ENCODE measurements around the gene SSBP3.

SSBP3 gene

GRCh38 chr1:54207287-54207686, 198.9 kb downstream of the SSBP3 start:
- Histone ChIP-seq H3K27me3 (ENCODE audit: control insufficient read depth in 2 of 2, insufficient read depth in 2 of 2, low read length in 2 of 2) (no peaks in the 10 kb centered on the region), H3K27ac (ENCODE audit: low read depth in 2 of 2, low read length in 2 of 2) (no peak overlapping the region), H3K9ac (ENCODE audit: low read depth in 1 of 2, low read length in 2 of 2) (no peak overlapping the region), H3K4me1 (ENCODE audit: control insufficient read depth in 2 of 2, insufficient read depth in 2 of 2, low read length in 2 of 2) (no peaks in the 10 kb centered on the region), H3K36me3 (ENCODE audit: control insufficient read depth in 2 of 2, insufficient read depth in 2 of 2, low read length in 2 of 2) (peaks cover 43 to 61% of the 10 kb centered on the region in 2 donors), H3K9me3 (ENCODE audit: control insufficient read depth in 2 of 2, low read length in 2 of 2) (no peaks in the 10 kb centered on the region), H3K4me3 (ENCODE audit: low read length in 2 of 2) (no peak overlapping the region)

GRCh38 chr1:54204199-54204598, 202.0 kb downstream of the SSBP3 start:
- Histone ChIP-seq H3K4me3 (ENCODE audit: low read length in 2 of 2) (no peak overlapping the region), H3K9me3 (ENCODE audit: control insufficient read depth in 2 of 2, low read length in 2 of 2) (no peaks in the 10 kb centered on the region), H3K4me1 (ENCODE audit: control insufficient read depth in 2 of 2, insufficient read depth in 2 of 2, low read length in 2 of 2) (peaks cover 6 to 14% of the 10 kb centered on the region in 2 donors), H3K36me3 (ENCODE audit: control insufficient read depth in 2 of 2, insufficient read depth in 2 of 2, low read length in 2 of 2) (peaks cover 22 to 35% of the 10 kb centered on the region in 2 donors), H3K27ac (ENCODE audit: low read depth in 2 of 2, low read length in 2 of 2) (no peak overlapping the region), H3K9ac (ENCODE audit: low read depth in 1 of 2, low read length in 2 of 2) (no peak overlapping the region), H3K27me3 (ENCODE audit: control insufficient read depth in 2 of 2, insufficient read depth in 2 of 2, low read length in 2 of 2) (no peaks in the 10 kb centered on the region)

- peak overlapping the region; percentile 83 to 91 for H3K9ac ChIP-seq (ENCODE audit: low read depth in 1 of 2, low read length in 2 of 2)
- H3K4me3 ChIP-seq (ENCODE audit: low read length in 2 of 2), result peak overlapping the region; percentile 95 to 98
- peaks cover 8 to 16% of the 10 kb centered on the region in 2 donors for H3K36me3 ChIP-seq (ENCODE audit: control insufficient read depth in 2 of 2, insufficient read depth in 2 of 2, low read length in 2 of 2)
- no peak overlapping the region for H3K27ac ChIP-seq (ENCODE audit: low read depth in 2 of 2, low read length in 2 of 2)
- no peaks in the 10 kb centered on the region for H3K9me3 ChIP-seq (ENCODE audit: control insufficient read depth in 2 of 2, low read length in 2 of 2)
- H3K4me1 ChIP-seq (ENCODE audit: control insufficient read depth in 2 of 2, insufficient read depth in 2 of 2, low read length in 2 of 2), result peaks cover 6 to 16% of the 10 kb centered on the region in 2 donors
- H3K27me3 ChIP-seq (ENCODE audit: control insufficient read depth in 2 of 2, insufficient read depth in 2 of 2, low read length in 2 of 2), result no peaks in the 10 kb centered on the region
Observed at GRCh38 chr1:54200519-54200997, 205.6 kb downstream of the SSBP3 start.

GRCh38 chr1:54199765-54200518, 206.3 kb downstream of the SSBP3 start, which contains the start of the genes CYB5RL and MRPL37:
CYB5RL (minus strand) TSS chr1:54200030; CDS start chr1:54195616, 4,414 bp downstream.
MRPL37 (plus strand) TSS chr1:54200167; CDS start chr1:54200244, 77 bp downstream.
- H3K4me1 ChIP-seq (ENCODE audit: control insufficient read depth in 2 of 2, insufficient read depth in 2 of 2, low read length in 2 of 2), result peaks cover 6 to 16% of the 10 kb centered on the region in 2 donors
- no peaks in the 10 kb centered on the region for H3K9me3 ChIP-seq (ENCODE audit: control insufficient read depth in 2 of 2, low read length in 2 of 2)
- H3K9ac ChIP-seq (ENCODE audit: low read depth in 1 of 2, low read length in 2 of 2), result peak within 1 kb of the TSS; percentile 83 to 91
- peak within 1 kb of the TSS; percentile 95 to 98 for H3K4me3 ChIP-seq (ENCODE audit: low read length in 2 of 2)
- no peaks in the 10 kb centered on the region for H3K27me3 ChIP-seq (ENCODE audit: control insufficient read depth in 2 of 2, insufficient read depth in 2 of 2, low read length in 2 of 2)
- peak within 1 kb of the TSS in 1 of 2 donors; percentile 39 for H3K27ac ChIP-seq (ENCODE audit: low read depth in 2 of 2, low read length in 2 of 2)
- peaks cover 8 to 14% of the 10 kb centered on the region in 2 donors for H3K36me3 ChIP-seq (ENCODE audit: control insufficient read depth in 2 of 2, insufficient read depth in 2 of 2, low read length in 2 of 2)

- H3K27me3 ChIP-seq (ENCODE audit: control insufficient read depth in 2 of 2, insufficient read depth in 2 of 2, low read length in 2 of 2), result no peaks in the 10 kb centered on the region
- peaks cover 7 to 17% of the 10 kb centered on the region in 2 donors for H3K36me3 ChIP-seq (ENCODE audit: control insufficient read depth in 2 of 2, insufficient read depth in 2 of 2, low read length in 2 of 2)
- peak overlapping the region; percentile 95 to 98 for H3K4me3 ChIP-seq (ENCODE audit: low read length in 2 of 2)
- peak overlapping the region; percentile 83 to 91 for H3K9ac ChIP-seq (ENCODE audit: low read depth in 1 of 2, low read length in 2 of 2)
- H3K9me3 ChIP-seq (ENCODE audit: control insufficient read depth in 2 of 2, low read length in 2 of 2), result no peaks in the 10 kb centered on the region
- H3K27ac ChIP-seq (ENCODE audit: low read depth in 2 of 2, low read length in 2 of 2), result peak overlapping the region in 1 of 2 donors; percentile 39
- H3K4me1 ChIP-seq (ENCODE audit: control insufficient read depth in 2 of 2, insufficient read depth in 2 of 2, low read length in 2 of 2), result peaks cover 6 to 16% of the 10 kb centered on the region in 2 donors
Observed at GRCh38 chr1:54199151-54199764, 206.9 kb downstream of the SSBP3 start.

GRCh38 chr1:54193453-54193852, 212.7 kb downstream of the SSBP3 start:
- Histone ChIP-seq H3K36me3 (ENCODE audit: control insufficient read depth in 2 of 2, insufficient read depth in 2 of 2, low read length in 2 of 2) (peaks cover 15 to 18% of the 10 kb centered on the region in 2 donors), H3K9ac (ENCODE audit: low read depth in 1 of 2, low read length in 2 of 2) (no peak overlapping the region), H3K27ac (ENCODE audit: low read depth in 2 of 2, low read length in 2 of 2) (no peak overlapping the region), H3K4me3 (ENCODE audit: low read length in 2 of 2) (no peak overlapping the region), H3K9me3 (ENCODE audit: control insufficient read depth in 2 of 2, low read length in 2 of 2) (no peaks in the 10 kb centered on the region), H3K27me3 (ENCODE audit: control insufficient read depth in 2 of 2, insufficient read depth in 2 of 2, low read length in 2 of 2) (no peaks in the 10 kb centered on the region), H3K4me1 (ENCODE audit: control insufficient read depth in 2 of 2, insufficient read depth in 2 of 2, low read length in 2 of 2) (no peaks in the 10 kb centered on the region)

GRCh38 chr1:54191525-54191924, 214.7 kb downstream of the SSBP3 start:
- H3K36me3 ChIP-seq (ENCODE audit: control insufficient read depth in 2 of 2, insufficient read depth in 2 of 2, low read length in 2 of 2), result peaks cover 17 to 18% of the 10 kb centered on the region in 2 donors

GRCh38 chr1:54190526-54190925, 215.7 kb downstream of the SSBP3 start:
- Histone ChIP-seq H3K27me3 (ENCODE audit: control insufficient read depth in 2 of 2, insufficient read depth in 2 of 2, low read length in 2 of 2) (no peaks in the 10 kb centered on the region), H3K9me3 (ENCODE audit: control insufficient read depth in 2 of 2, low read length in 2 of 2) (no peaks in the 10 kb centered on the region), H3K27ac (ENCODE audit: low read depth in 2 of 2, low read length in 2 of 2) (no peak overlapping the region), H3K4me3 (ENCODE audit: low read length in 2 of 2) (no peak overlapping the region), H3K36me3 (ENCODE audit: control insufficient read depth in 2 of 2, insufficient read depth in 2 of 2, low read length in 2 of 2) (peaks cover 16 to 20% of the 10 kb centered on the region in 2 donors), H3K4me1 (ENCODE audit: control insufficient read depth in 2 of 2, insufficient read depth in 2 of 2, low read length in 2 of 2) (no peaks in the 10 kb centered on the region), H3K9ac (ENCODE audit: low read depth in 1 of 2, low read length in 2 of 2) (no peak overlapping the region)

More at GRCh38 chr1:54191525-54191924, 214.7 kb downstream of the SSBP3 start:
- no peaks in the 10 kb centered on the region for H3K9me3 ChIP-seq (ENCODE audit: control insufficient read depth in 2 of 2, low read length in 2 of 2)
- H3K9ac ChIP-seq (ENCODE audit: low read depth in 1 of 2, low read length in 2 of 2), result no peak overlapping the region
- H3K4me1 ChIP-seq (ENCODE audit: control insufficient read depth in 2 of 2, insufficient read depth in 2 of 2, low read length in 2 of 2), result no peaks in the 10 kb centered on the region
- no peaks in the 10 kb centered on the region for H3K27me3 ChIP-seq (ENCODE audit: control insufficient read depth in 2 of 2, insufficient read depth in 2 of 2, low read length in 2 of 2)
- no peak overlapping the region for H3K4me3 ChIP-seq (ENCODE audit: low read length in 2 of 2)
- H3K27ac ChIP-seq (ENCODE audit: low read depth in 2 of 2, low read length in 2 of 2), result no peak overlapping the region

- Histone ChIP-seq H3K27me3 (ENCODE audit: control insufficient read depth in 2 of 2, insufficient read depth in 2 of 2, low read length in 2 of 2) (no peaks in the 10 kb centered on the region), H3K36me3 (ENCODE audit: control insufficient read depth in 2 of 2, insufficient read depth in 2 of 2, low read length in 2 of 2) (peaks cover 10 to 11% of the 10 kb centered on the region in 2 donors), H3K27ac (ENCODE audit: low read depth in 2 of 2, low read length in 2 of 2) (no peak overlapping the region), H3K9me3 (ENCODE audit: control insufficient read depth in 2 of 2, low read length in 2 of 2) (no peaks in the 10 kb centered on the region), H3K4me3 (ENCODE audit: low read length in 2 of 2) (no peak overlapping the region), H3K4me1 (ENCODE audit: control insufficient read depth in 2 of 2, insufficient read depth in 2 of 2, low read length in 2 of 2) (no peaks in the 10 kb centered on the region), H3K9ac (ENCODE audit: low read depth in 1 of 2, low read length in 2 of 2) (no peak overlapping the region)
Observed at GRCh38 chr1:54188291-54188690, 217.9 kb downstream of the SSBP3 start.

- no peak overlapping the region for H3K9ac ChIP-seq (ENCODE audit: low read depth in 1 of 2, low read length in 2 of 2)
- no peaks in the 10 kb centered on the region for H3K9me3 ChIP-seq (ENCODE audit: control insufficient read depth in 2 of 2, low read length in 2 of 2)
- H3K27ac ChIP-seq (ENCODE audit: low read depth in 2 of 2, low read length in 2 of 2), result no peak overlapping the region
- H3K27me3 ChIP-seq (ENCODE audit: control insufficient read depth in 2 of 2, insufficient read depth in 2 of 2, low read length in 2 of 2), result no peaks in the 10 kb centered on the region
- H3K4me1 ChIP-seq (ENCODE audit: control insufficient read depth in 2 of 2, insufficient read depth in 2 of 2, low read length in 2 of 2), result no peaks in the 10 kb centered on the region
- H3K4me3 ChIP-seq (ENCODE audit: low read length in 2 of 2), result no peak overlapping the region
- H3K36me3 ChIP-seq (ENCODE audit: control insufficient read depth in 2 of 2, insufficient read depth in 2 of 2, low read length in 2 of 2), result peaks cover 6 to 8% of the 10 kb centered on the region in 2 donors
Observed at GRCh38 chr1:54186056-54186455, 220.1 kb downstream of the SSBP3 start.
